Glomerular endothelial cell (primary cell): ENCODE measurements around the gene TOLLIP. TPM values are rescaled to one million over a fixed set of nuclear protein-coding genes. Genes with fewer than 3 reads are reported as not detected.

Experiments used
- DNase-seq: peaks from one replicate; pipeline ENCODE4 v3.0.0-alpha.2; 2011; ENCODE audit warnings: low read depth, low spot score; ENCODE audit errors: extremely low read depth
- total RNA-seq: library from RNA; depleted of rRNA; stranded (reverse); fragments of >200 nt; gene quantifications from 2 replicates; pipeline ENCODE4 v1.2.3, GENCODE V29; 2015

Gene TOLLIP
- total RNA-seq, 1 donor from 2014 or later = 64.3 TPM

GRCh38 chr11:1300121-1300520 lies 9.3 kb downstream of the TOLLIP start:
- DNase-seq = no peak

- DNase-seq = no peak
Measured at GRCh38 chr11:1299621-1300020, 9.8 kb downstream of the TOLLIP start.

GRCh38 chr11:1298695-1299492 lies 10.5 kb downstream of the TOLLIP start:
- no peak for DNase-seq

- DNase-seq = no peak
Measured at GRCh38 chr11:1297576-1298473, 11.6 kb downstream of the TOLLIP start.

GRCh38 chr11:1297011-1297575 lies 12.3 kb downstream of the TOLLIP start:
- no peak for DNase-seq

- DNase-seq = no peak
Measured at GRCh38 chr11:1296287-1296686, 13.1 kb downstream of the TOLLIP start.

- DNase-seq = no peak
Measured at GRCh38 chr11:1295591-1295990, 13.8 kb downstream of the TOLLIP start.

GRCh38 chr11:1295086-1295485 lies 14.3 kb downstream of the TOLLIP start:
- no peak for DNase-seq

GRCh38 chr11:1293619-1294015 lies 15.8 kb downstream of the TOLLIP start:
- no peak for DNase-seq

- no peak for DNase-seq
Measured at GRCh38 chr11:1292644-1293618, 16.5 kb downstream of the TOLLIP start.

- no peak for DNase-seq
Measured at GRCh38 chr11:1292018-1292643, 17.3 kb downstream of the TOLLIP start.

GRCh38 chr11:1291295-1292017 lies 18.0 kb downstream of the TOLLIP start:
- no peak for DNase-seq

- DNase-seq = no peak
Measured at GRCh38 chr11:1290052-1291040, 19.1 kb downstream of the TOLLIP start.

GRCh38 chr11:1289211-1289935 lies 20.1 kb downstream of the TOLLIP start:
- DNase-seq = no peak

GRCh38 chr11:1288426-1289151 lies 20.8 kb downstream of the TOLLIP start:
- no peak for DNase-seq

GRCh38 chr11:1287928-1288327 lies 21.5 kb downstream of the TOLLIP start:
- no peak for DNase-seq

- DNase-seq = no peak
Measured at GRCh38 chr11:1285876-1286275, 23.6 kb downstream of the TOLLIP start.
